ENCODE data around the gene ALCAM. TPM values are rescaled to one million over a fixed set of nuclear protein-coding genes. Genes with fewer than 3 reads are reported as not detected.

ALCAM gene
- total RNA-seq, 4 donors from 2014 or later = 16.8 to 62.0 (median 27.5) TPM

GRCh38 chr3:105504440-105504951, 137.8 kb downstream of the ALCAM start:
- H3K4me3 ChIP-seq = no peak overlapping the region
- H3K27ac ChIP-seq = no peak overlapping the region
- H3K4me1 ChIP-seq = no peaks in the 10 kb centered on the region
- H3K27me3 ChIP-seq = no peaks in the 10 kb centered on the region
- H3K36me3 ChIP-seq = no peaks in the 10 kb centered on the region
- 79% methylated on average over 13 of the region's 13 CpGs; no CpG with 5 or more reads in 1 of the 2 donors for WGBS, 2 donors (ENCODE audit: low coverage in 1 of 2)
- TF ChIP-seq, protein P1, sequence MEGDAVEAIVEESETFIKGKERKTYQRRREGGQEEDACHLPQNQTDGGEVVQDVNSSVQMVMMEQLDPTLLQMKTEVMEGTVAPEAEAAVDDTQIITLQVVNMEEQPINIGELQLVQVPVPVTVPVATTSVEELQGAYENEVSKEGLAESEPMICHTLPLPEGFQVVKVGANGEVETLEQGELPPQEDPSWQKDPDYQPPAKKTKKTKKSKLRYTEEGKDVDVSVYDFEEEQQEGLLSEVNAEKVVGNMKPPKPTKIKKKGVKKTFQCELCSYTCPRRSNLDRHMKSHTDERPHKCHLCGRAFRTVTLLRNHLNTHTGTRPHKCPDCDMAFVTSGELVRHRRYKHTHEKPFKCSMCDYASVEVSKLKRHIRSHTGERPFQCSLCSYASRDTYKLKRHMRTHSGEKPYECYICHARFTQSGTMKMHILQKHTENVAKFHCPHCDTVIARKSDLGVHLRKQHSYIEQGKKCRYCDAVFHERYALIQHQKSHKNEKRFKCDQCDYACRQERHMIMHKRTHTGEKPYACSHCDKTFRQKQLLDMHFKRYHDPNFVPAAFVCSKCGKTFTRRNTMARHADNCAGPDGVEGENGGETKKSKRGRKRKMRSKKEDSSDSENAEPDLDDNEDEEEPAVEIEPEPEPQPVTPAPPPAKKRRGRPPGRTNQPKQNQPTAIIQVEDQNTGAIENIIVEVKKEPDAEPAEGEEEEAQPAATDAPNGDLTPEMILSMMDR (IDR thresholded peaks at IDR 0.05) = no peak
- H3K9me3 ChIP-seq = no peaks in the 10 kb centered on the region
- ATAC-seq = no peak

- Histone ChIP-seq H3K4me1 (no peaks in the 10 kb centered on the region), H3K4me3 (no peak overlapping the region), H3K27ac (no peak overlapping the region), H3K36me3 (no peaks in the 10 kb centered on the region), H3K9me3 (no peaks in the 10 kb centered on the region), H3K27me3 (no peaks in the 10 kb centered on the region)
- 69 to 78% methylated on average over 4 to 5 of the region's 5 CpGs for whole genome bisulfite sequencing, 2 donors (ENCODE audit: low coverage in 1 of 2)
- TF ChIP-seq, protein P1 (IDR thresholded peaks at IDR 0.05) = no peak
- no peak for TF ChIP-seq POLR2AphosphoS5 (IDR thresholded peaks at IDR 0.05)
- TF ChIP-seq POLR2A (IDR thresholded peaks at IDR 0.05) = no peak
- no peak for TF ChIP-seq EP300 (IDR thresholded peaks at IDR 0.05)
- no peak for ATAC-seq
These were observed 138.5 kb downstream of the ALCAM start for GRCh38 chr3:105505170-105505569.

- TF ChIP-seq, protein P1 (IDR thresholded peaks at IDR 0.05) = no peak
- TF ChIP-seq POLR2A (IDR thresholded peaks at IDR 0.05) (no peak), EP300 (IDR thresholded peaks at IDR 0.05) (no peak), POLR2AphosphoS5 (IDR thresholded peaks at IDR 0.05) (no peak)
- H3K9me3 ChIP-seq = no peaks in the 10 kb centered on the region
- no peaks in the 10 kb centered on the region for H3K4me1 ChIP-seq
These were observed 144.3 kb downstream of the ALCAM start for GRCh38 chr3:105511031-105511430.

GRCh38 chr3:105512061-105512460, 145.4 kb downstream of the ALCAM start:
- no peaks in the 10 kb centered on the region for H3K4me1 ChIP-seq
- ATAC-seq = no peak
- H3K27me3 ChIP-seq = no peaks in the 10 kb centered on the region
- no peaks in the 10 kb centered on the region for H3K9me3 ChIP-seq
- TF ChIP-seq POLR2A (IDR thresholded peaks at IDR 0.05) (no peak), EP300 (IDR thresholded peaks at IDR 0.05) (no peak), POLR2AphosphoS5 (IDR thresholded peaks at IDR 0.05) (no peak)
- TF ChIP-seq, protein P1 (IDR thresholded peaks at IDR 0.05) = no peak
- WGBS, 2 donors (ENCODE audit: low coverage in 1 of 2) = 58 to 83% methylated on average over 1 of the region's 1 CpG
- H3K4me3 ChIP-seq = no peak overlapping the region
- H3K27ac ChIP-seq = no peak overlapping the region
- H3K36me3 ChIP-seq = no peaks in the 10 kb centered on the region

More at GRCh38 chr3:105511031-105511430, 144.3 kb downstream of the ALCAM start:
- Histone ChIP-seq H3K36me3 (no peaks in the 10 kb centered on the region), H3K27me3 (no peaks in the 10 kb centered on the region), H3K27ac (no peak overlapping the region), H3K4me3 (no peak overlapping the region)
- ATAC-seq = no peak

GRCh38 chr3:105513042-105513441, 146.3 kb downstream of the ALCAM start:
- no peak for ATAC-seq
- Histone ChIP-seq H3K4me3 (no peak overlapping the region), H3K9me3 (no peaks in the 10 kb centered on the region), H3K27ac (no peak overlapping the region), H3K4me1 (no peaks in the 10 kb centered on the region), H3K36me3 (no peaks in the 10 kb centered on the region), H3K27me3 (no peaks in the 10 kb centered on the region)
- TF ChIP-seq EP300 (IDR thresholded peaks at IDR 0.05) (no peak), POLR2AphosphoS5 (IDR thresholded peaks at IDR 0.05) (no peak)
- 50 to 60% methylated on average over 1 of the region's 1 CpG for WGBS, 2 donors (ENCODE audit: low coverage in 1 of 2)
